SK-N-SH treated with all-trans-retinoic acid at 6 μM for 48 hours (cell line): ENCODE measurements around the gene TNIP1.

ENCODE experiments used
- ATAC-seq: fragments of 200-7000 bp; cut with Tn5 transposase; 3 replicates; pipeline ENCODE4 v1.9.1; 2020; ENCODE audit warnings: mild to moderate bottlenecking, moderate library complexity
- ARNTL ChIP-seq: fragments of 450-650 bp; formaldehyde crosslinking; IDR thresholded peaks from 2 replicates; pipeline ENCODE4 v1.5.0; 2020; ENCODE audit warnings: low read depth, mild to moderate bottlenecking, moderate library complexity, borderline replicate concordance
- BACH2 ChIP-seq: fragments of 250-450 bp; sonication (Bioruptor Pico); IDR thresholded peaks from 2 replicates; pipeline ENCODE4 v1.9.0; 2021; ENCODE audit warnings: mild to moderate bottlenecking, borderline replicate concordance
- CREB5 ChIP-seq: fragments of 250-450 bp; sonication (Bioruptor Pico); IDR thresholded peaks from 2 replicates; pipeline ENCODE4 v1.5.1; 2020; ENCODE audit warnings: low read depth, mild to moderate bottlenecking, moderate library complexity
- CSDC2 ChIP-seq: fragments of 250-450 bp; sonication (Bioruptor Pico); IDR thresholded peaks from 2 replicates; pipeline ENCODE4 v1.5.0; 2020; ENCODE audit warnings: mild to moderate bottlenecking, moderate library complexity
- ESRRG ChIP-seq: fragments of 250-450 bp; sonication (Bioruptor Pico); IDR thresholded peaks from 2 replicates; pipeline ENCODE4 v1.6.1; 2021; ENCODE audit warnings: mild to moderate bottlenecking
- GLIS3 ChIP-seq: fragments of 250-450 bp; sonication (Bioruptor Pico); IDR thresholded peaks from 2 replicates; pipeline ENCODE4 v1.5.0; 2020; ENCODE audit warnings: mild to moderate bottlenecking, moderate library complexity
- ISL1 ChIP-seq: fragments of 250-450 bp; sonication (Bioruptor Pico); IDR thresholded peaks from 2 replicates; pipeline ENCODE4 v2.1.2; 2022; ENCODE audit warnings: mild to moderate bottlenecking, moderate library complexity
- OSR1 ChIP-seq: fragments of 250-450 bp; sonication (Bioruptor Pico); IDR thresholded peaks from 2 replicates; pipeline ENCODE4 v1.8.0; 2022; ENCODE audit warnings: moderate library complexity, mild to moderate bottlenecking, inconsistent platforms
- PPARA ChIP-seq: fragments of 250-450 bp; sonication (Bioruptor Pico); IDR thresholded peaks from 2 replicates; pipeline ENCODE4 v1.5.0; 2020; ENCODE audit warnings: mild to moderate bottlenecking, borderline replicate concordance
- RARB ChIP-seq: fragments of 250-450 bp; sonication (Bioruptor Pico); IDR thresholded peaks from 2 replicates; pipeline ENCODE4 v1.8.0; 2021; ENCODE audit warnings: mild to moderate bottlenecking, moderate library complexity
- SNAI2 ChIP-seq: fragments of 250-450 bp; sonication (Bioruptor Pico); IDR thresholded peaks from 2 replicates; pipeline ENCODE4 v1.5.0; 2020; ENCODE audit warnings: mild to moderate bottlenecking, moderate library complexity
- TCF4 ChIP-seq: fragments of 250-450 bp; sonication (Bioruptor Pico); IDR thresholded peaks from 2 replicates; pipeline ENCODE4 v1.8.0; 2021; ENCODE audit warnings: mild to moderate bottlenecking, moderate library complexity, borderline replicate concordance
- TOX ChIP-seq: fragments of 250-450 bp; sonication (Bioruptor Pico); IDR thresholded peaks from 2 replicates; pipeline ENCODE4 v1.8.0; 2021; ENCODE audit warnings: mild to moderate bottlenecking, moderate library complexity, borderline replicate concordance
- ZC3H10 ChIP-seq: fragments of 250-450 bp; sonication (Bioruptor Pico); IDR thresholded peaks from 2 replicates; pipeline ENCODE4 v1.5.1; 2021; ENCODE audit warnings: mild to moderate bottlenecking, moderate library complexity
- ZFP3 ChIP-seq: fragments of 250-450 bp; sonication (Bioruptor Pico); IDR thresholded peaks from 2 replicates; pipeline ENCODE4 v1.5.0; 2020; ENCODE audit warnings: mild to moderate bottlenecking, moderate library complexity
- ZFP30 ChIP-seq: fragments of 450-650 bp; formaldehyde crosslinking; IDR thresholded peaks from 2 replicates; pipeline ENCODE4 v1.5.0; 2022; ENCODE audit warnings: mild to moderate bottlenecking, moderate library complexity
- ZNF565 ChIP-seq: fragments of 450-650 bp; formaldehyde crosslinking; conservative IDR thresholded peaks from 2 replicates; pipeline ENCODE4 v1.5.0; 2020; ENCODE audit warnings: low read depth, mild to moderate bottlenecking, moderate library complexity
- ZNF70 ChIP-seq: fragments of 450-650 bp; formaldehyde crosslinking; IDR thresholded peaks from 2 replicates; pipeline ENCODE4 v1.5.0; 2020; ENCODE audit warnings: mild to moderate bottlenecking, moderate library complexity
- ZNF8 ChIP-seq: fragments of 450-650 bp; formaldehyde crosslinking; IDR thresholded peaks from 2 replicates; pipeline ENCODE4 v1.5.0; 2020; ENCODE audit warnings: mild to moderate bottlenecking, moderate library complexity
- TF ChIP-seq, protein P1 (sequence below): fragments of 250-450 bp; sonication (Bioruptor Pico); IDR thresholded peaks from 2 replicates; pipeline ENCODE4 v1.8.0; 2021; ENCODE audit warnings: low read depth, mild to moderate bottlenecking, moderate library complexity, borderline replicate concordance
- TF ChIP-seq, protein P2 (sequence below): fragments of 250-450 bp; sonication (Bioruptor Pico); IDR thresholded peaks from 2 replicates; pipeline ENCODE4 v1.5.0; 2020; ENCODE audit warnings: mild to moderate bottlenecking, moderate library complexity
- TF ChIP-seq, protein P3 (sequence below): fragments of 250-450 bp; sonication (Bioruptor Pico); IDR thresholded peaks from 2 replicates; pipeline ENCODE4 v1.8.0; 2020; ENCODE audit warnings: mild to moderate bottlenecking, moderate library complexity, borderline replicate concordance
- TF ChIP-seq, protein P4 (sequence below): fragments of 250-450 bp; sonication (Bioruptor Pico); IDR thresholded peaks from 2 replicates; pipeline ENCODE4 v1.5.1; 2021; ENCODE audit warnings: mild to moderate bottlenecking, moderate library complexity

The TNIP1 gene

GRCh38 chr5:151086905-151087360 is 6.1 kb upstream of the TNIP1 start:
- TF ChIP-seq ZNF565 (CRISPR knock-in tag): no peak
- no peak for TF ChIP-seq ZNF8
- no peak for TF ChIP-seq BACH2 (CRISPR knock-in tag)
- no peak for TF ChIP-seq TOX (CRISPR knock-in tag)
- TF ChIP-seq, protein P1, sequence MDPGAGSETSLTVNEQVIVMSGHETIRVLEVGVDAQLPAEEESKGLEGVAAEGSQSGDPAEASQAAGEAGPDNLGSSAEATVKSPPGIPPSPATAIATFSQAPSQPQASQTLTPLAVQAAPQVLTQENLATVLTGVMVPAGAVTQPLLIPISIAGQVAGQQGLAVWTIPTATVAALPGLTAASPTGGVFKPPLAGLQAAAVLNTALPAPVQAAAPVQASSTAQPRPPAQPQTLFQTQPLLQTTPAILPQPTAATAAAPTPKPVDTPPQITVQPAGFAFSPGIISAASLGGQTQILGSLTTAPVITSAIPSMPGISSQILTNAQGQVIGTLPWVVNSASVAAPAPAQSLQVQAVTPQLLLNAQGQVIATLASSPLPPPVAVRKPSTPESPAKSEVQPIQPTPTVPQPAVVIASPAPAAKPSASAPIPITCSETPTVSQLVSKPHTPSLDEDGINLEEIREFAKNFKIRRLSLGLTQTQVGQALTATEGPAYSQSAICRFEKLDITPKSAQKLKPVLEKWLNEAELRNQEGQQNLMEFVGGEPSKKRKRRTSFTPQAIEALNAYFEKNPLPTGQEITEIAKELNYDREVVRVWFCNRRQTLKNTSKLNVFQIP (CRISPR knock-in tag): no peak
- TF ChIP-seq, protein P2, sequence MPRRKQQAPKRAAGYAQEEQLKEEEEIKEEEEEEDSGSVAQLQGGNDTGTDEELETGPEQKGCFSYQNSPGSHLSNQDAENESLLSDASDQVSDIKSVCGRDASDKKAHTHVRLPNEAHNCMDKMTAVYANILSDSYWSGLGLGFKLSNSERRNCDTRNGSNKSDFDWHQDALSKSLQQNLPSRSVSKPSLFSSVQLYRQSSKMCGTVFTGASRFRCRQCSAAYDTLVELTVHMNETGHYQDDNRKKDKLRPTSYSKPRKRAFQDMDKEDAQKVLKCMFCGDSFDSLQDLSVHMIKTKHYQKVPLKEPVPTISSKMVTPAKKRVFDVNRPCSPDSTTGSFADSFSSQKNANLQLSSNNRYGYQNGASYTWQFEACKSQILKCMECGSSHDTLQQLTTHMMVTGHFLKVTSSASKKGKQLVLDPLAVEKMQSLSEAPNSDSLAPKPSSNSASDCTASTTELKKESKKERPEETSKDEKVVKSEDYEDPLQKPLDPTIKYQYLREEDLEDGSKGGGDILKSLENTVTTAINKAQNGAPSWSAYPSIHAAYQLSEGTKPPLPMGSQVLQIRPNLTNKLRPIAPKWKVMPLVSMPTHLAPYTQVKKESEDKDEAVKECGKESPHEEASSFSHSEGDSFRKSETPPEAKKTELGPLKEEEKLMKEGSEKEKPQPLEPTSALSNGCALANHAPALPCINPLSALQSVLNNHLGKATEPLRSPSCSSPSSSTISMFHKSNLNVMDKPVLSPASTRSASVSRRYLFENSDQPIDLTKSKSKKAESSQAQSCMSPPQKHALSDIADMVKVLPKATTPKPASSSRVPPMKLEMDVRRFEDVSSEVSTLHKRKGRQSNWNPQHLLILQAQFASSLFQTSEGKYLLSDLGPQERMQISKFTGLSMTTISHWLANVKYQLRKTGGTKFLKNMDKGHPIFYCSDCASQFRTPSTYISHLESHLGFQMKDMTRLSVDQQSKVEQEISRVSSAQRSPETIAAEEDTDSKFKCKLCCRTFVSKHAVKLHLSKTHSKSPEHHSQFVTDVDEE: no peak
- TF ChIP-seq ZC3H10 (CRISPR knock-in tag): no peak
- TF ChIP-seq GLIS3 (CRISPR knock-in tag): no peak
- ATAC-seq: peak; percentile 36

DNA sequence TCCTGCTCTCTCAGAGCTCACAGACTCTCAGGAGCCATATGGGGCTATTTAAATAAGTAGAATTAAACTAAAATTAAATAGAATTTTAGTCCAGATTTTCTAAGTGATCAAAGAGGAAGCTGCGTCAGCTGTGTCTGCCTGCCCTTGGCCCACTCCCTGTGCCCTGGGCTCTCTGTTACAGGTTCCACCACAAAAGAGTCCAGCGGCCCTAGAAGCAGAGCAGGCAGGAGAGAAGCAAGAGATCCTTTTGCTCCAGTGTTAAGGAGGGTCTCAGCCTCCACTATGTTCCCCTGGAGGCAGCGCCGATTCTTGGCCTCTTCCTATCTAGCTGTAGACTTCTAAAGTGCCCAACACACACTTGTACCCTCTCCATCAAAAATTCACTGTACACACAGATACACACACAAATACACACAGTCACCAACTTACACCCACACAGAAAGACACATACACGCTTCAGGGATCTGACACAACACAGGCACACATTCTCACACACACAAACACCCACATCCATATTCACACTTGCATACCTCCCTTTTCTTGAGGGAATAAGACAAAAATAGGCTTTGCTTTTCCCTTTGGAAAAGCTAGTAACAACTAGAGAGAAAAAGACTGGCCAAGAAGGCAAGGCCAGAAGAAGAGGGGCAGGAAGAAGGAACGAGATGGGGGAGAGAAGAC is 5.5 kb upstream of the TNIP1 start:
- TF ChIP-seq RARB (no peak), PPARA (CRISPR knock-in tag) (no peak), ZFP3 (CRISPR knock-in tag) (no peak), ESRRG (CRISPR knock-in tag) (no peak), SNAI2 (CRISPR knock-in tag) (no peak), CSDC2 (CRISPR knock-in tag) (no peak), OSR1 (CRISPR knock-in tag) (no peak), GLIS3 (CRISPR knock-in tag) (no peak), ZC3H10 (CRISPR knock-in tag) (no peak), ZNF70 (no peak), ZNF8 (no peak), TOX (CRISPR knock-in tag) (no peak), TCF4 (CRISPR knock-in tag) (no peak), CREB5 (CRISPR knock-in tag) (no peak), ZNF565 (CRISPR knock-in tag) (no peak)
- TF ChIP-seq, protein P2: no peak
- ATAC-seq: no peak

GRCh38 chr5:151085517-151086041 is 4.7 kb upstream of the TNIP1 start:
- ATAC-seq: no peak
- TF ChIP-seq ZNF565 (CRISPR knock-in tag) (no peak), ISL1 (CRISPR knock-in tag) (no peak), PPARA (CRISPR knock-in tag) (no peak), OSR1 (CRISPR knock-in tag) (no peak), TCF4 (CRISPR knock-in tag) (no peak), ZC3H10 (CRISPR knock-in tag) (no peak), SNAI2 (CRISPR knock-in tag) (no peak), ARNTL (CRISPR knock-in tag) (no peak), ZFP30 (CRISPR knock-in tag) (no peak), ZNF70 (no peak), BACH2 (CRISPR knock-in tag) (no peak), ZNF8 (no peak), CREB5 (CRISPR knock-in tag) (no peak), ZFP3 (CRISPR knock-in tag) (no peak)
- TF ChIP-seq, protein P3, sequence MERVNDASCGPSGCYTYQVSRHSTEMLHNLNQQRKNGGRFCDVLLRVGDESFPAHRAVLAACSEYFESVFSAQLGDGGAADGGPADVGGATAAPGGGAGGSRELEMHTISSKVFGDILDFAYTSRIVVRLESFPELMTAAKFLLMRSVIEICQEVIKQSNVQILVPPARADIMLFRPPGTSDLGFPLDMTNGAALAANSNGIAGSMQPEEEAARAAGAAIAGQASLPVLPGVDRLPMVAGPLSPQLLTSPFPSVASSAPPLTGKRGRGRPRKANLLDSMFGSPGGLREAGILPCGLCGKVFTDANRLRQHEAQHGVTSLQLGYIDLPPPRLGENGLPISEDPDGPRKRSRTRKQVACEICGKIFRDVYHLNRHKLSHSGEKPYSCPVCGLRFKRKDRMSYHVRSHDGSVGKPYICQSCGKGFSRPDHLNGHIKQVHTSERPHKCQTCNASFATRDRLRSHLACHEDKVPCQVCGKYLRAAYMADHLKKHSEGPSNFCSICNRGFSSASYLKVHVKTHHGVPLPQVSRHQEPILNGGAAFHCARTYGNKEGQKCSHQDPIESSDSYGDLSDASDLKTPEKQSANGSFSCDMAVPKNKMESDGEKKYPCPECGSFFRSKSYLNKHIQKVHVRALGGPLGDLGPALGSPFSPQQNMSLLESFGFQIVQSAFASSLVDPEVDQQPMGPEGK: no peak
- TF ChIP-seq, protein P4, sequence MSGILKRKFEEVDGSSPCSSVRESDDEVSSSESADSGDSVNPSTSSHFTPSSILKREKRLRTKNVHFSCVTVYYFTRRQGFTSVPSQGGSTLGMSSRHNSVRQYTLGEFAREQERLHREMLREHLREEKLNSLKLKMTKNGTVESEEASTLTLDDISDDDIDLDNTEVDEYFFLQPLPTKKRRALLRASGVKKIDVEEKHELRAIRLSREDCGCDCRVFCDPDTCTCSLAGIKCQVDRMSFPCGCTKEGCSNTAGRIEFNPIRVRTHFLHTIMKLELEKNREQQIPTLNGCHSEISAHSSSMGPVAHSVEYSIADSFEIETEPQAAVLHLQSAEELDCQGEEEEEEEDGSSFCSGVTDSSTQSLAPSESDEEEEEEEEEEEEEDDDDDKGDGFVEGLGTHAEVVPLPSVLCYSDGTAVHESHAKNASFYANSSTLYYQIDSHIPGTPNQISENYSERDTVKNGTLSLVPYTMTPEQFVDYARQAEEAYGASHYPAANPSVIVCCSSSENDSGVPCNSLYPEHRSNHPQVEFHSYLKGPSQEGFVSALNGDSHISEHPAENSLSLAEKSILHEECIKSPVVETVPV: no peak
